HG02759 (cell line): Measurements from ENCODE around the gene KIAA0040.

Source experiments
- ATAC-seq: cut with Tn5 transposase; IDR thresholded peaks from one replicate; pipeline ENCODE4 v1.9.1; 2021; ENCODE audit warnings: mild to moderate bottlenecking, moderate library complexity; ENCODE audit not compliant: unreplicated experiment

KIAA0040 gene

GRCh38 chr1:175172503-175172902 lies 20.1 kb downstream of the KIAA0040 start:
- ATAC-seq = no peak

GRCh38 chr1:175171036-175171913 lies 21.3 kb downstream of the KIAA0040 start:
- no peak for ATAC-seq

- no peak for ATAC-seq
Measured at GRCh38 chr1:175169286-175170018, 23.1 kb downstream of the KIAA0040 start.

GRCh38 chr1:175168782-175169181 lies 23.8 kb downstream of the KIAA0040 start:
- no peak for ATAC-seq

GRCh38 chr1:175167861-175168260 lies 24.7 kb downstream of the KIAA0040 start:
- no peak for ATAC-seq

- ATAC-seq = no peak
Measured at GRCh38 chr1:175166746-175167145, 25.8 kb downstream of the KIAA0040 start.

- no peak for ATAC-seq
Measured at GRCh38 chr1:175164751-175165150, 27.8 kb downstream of the KIAA0040 start.

- ATAC-seq = no peak
Measured at GRCh38 chr1:175163702-175164101, 28.9 kb downstream of the KIAA0040 start.

- ATAC-seq = no peak
Measured at GRCh38 chr1:175162955-175163354, 29.6 kb downstream of the KIAA0040 start.

- ATAC-seq = no peak
Measured at GRCh38 chr1:175158170-175158591, 34.4 kb downstream of the KIAA0040 start.

GRCh38 chr1:175157200-175157599 lies 35.4 kb downstream of the KIAA0040 start:
- ATAC-seq = no peak

- no peak for ATAC-seq
Measured at GRCh38 chr1:175155936-175156335, 36.6 kb downstream of the KIAA0040 start.

- no peak for ATAC-seq
Measured at GRCh38 chr1:175155473-175155856, 37.1 kb downstream of the KIAA0040 start.

- ATAC-seq = no peak
Measured at GRCh38 chr1:175154629-175155472, 37.7 kb downstream of the KIAA0040 start.

GRCh38 chr1:175152006-175152652 lies 40.4 kb downstream of the KIAA0040 start:
- peak; percentile 58 for ATAC-seq

- ATAC-seq = no peak
Measured at GRCh38 chr1:175150596-175151319, 41.8 kb downstream of the KIAA0040 start.

GRCh38 chr1:175148068-175148467 lies 44.5 kb downstream of the KIAA0040 start:
- no peak for ATAC-seq

GRCh38 chr1:175147569-175147968 lies 45.0 kb downstream of the KIAA0040 start:
- ATAC-seq = no peak

- peak; percentile 52 for ATAC-seq
Measured at GRCh38 chr1:175146529-175147213, 45.9 kb downstream of the KIAA0040 start.
